Muscle of leg (tissue), 11 donors: Measurements from ENCODE around the gene MAPK1. TPM values are rescaled to one million over a fixed set of nuclear protein-coding genes. Genes with fewer than 3 reads are reported as not detected.
"Not testable (repeated sequence)": the region's sequence is repeated elsewhere in the genome, so short reads cannot be mapped to it uniquely, and the experiment has no call there.

Source experiments
- DNase-seq: peaks from one replicate; pipeline ENCODE4 v3.0.0; 2013
- H3K27ac ChIP-seq: one replicate; pipeline ENCODE4 v1.5.1; 2013; ENCODE audit warnings: mild to moderate bottlenecking, low read length, control low read depth
- H3K27me3 ChIP-seq: one replicate; pipeline ENCODE4 v1.6.1; 2013; ENCODE audit warnings: low read length; ENCODE audit not compliant: control insufficient read depth, insufficient read depth
- H3K36me3 ChIP-seq: one replicate; pipeline ENCODE4 v1.6.1; 2013; ENCODE audit warnings: low read length; ENCODE audit not compliant: control insufficient read depth, insufficient read depth
- H3K4me1 ChIP-seq: one replicate; pipeline ENCODE4 v1.6.1; 2013; ENCODE audit warnings: low read length; ENCODE audit not compliant: control insufficient read depth, insufficient read depth
- H3K4me3 ChIP-seq: one replicate; pipeline ENCODE4 v1.5.1; 2013; ENCODE audit warnings: low read length, control low read depth
- H3K9me3 ChIP-seq: replicated peaks from 2 replicates; pipeline ENCODE4 v1.6.1; 2013; ENCODE audit warnings: low read depth, low read length; ENCODE audit not compliant: control insufficient read depth
- WGBS: methylation state at CpG from one replicate; pipeline ENCODE4 v1.1.5; 2013; ENCODE audit warnings: missing lambda C conversion rate; ENCODE audit not compliant: insufficient coverage; 5-methylcytosine and 5-hydroxymethylcytosine counted together
- polyA plus RNA-seq, 8 donors: library from polyadenylated mRNA; unstranded; fragments of 120-200 nt; gene quantifications; one replicate each; pipeline versions ENCODE4 v1.2.1 to v1.2.3, GENCODE V29; 2013; ENCODE audit warnings: inconsistent platforms in 1 of 8, low replicate concordance in 1 of 8; ENCODE audit not compliant: insufficient read length in 8 of 8, insufficient read depth in 1 of 8
- total RNA-seq: library from RNA; stranded (reverse); fragments of 120-200 nt; gene quantifications from one replicate; pipeline ENCODE4 v1.2.4, GENCODE V29; 2013

MAPK1 gene
- total and polyA plus RNA-seq, 9 donors = 92.0 to 126 (median 110) TPM

DNA sequence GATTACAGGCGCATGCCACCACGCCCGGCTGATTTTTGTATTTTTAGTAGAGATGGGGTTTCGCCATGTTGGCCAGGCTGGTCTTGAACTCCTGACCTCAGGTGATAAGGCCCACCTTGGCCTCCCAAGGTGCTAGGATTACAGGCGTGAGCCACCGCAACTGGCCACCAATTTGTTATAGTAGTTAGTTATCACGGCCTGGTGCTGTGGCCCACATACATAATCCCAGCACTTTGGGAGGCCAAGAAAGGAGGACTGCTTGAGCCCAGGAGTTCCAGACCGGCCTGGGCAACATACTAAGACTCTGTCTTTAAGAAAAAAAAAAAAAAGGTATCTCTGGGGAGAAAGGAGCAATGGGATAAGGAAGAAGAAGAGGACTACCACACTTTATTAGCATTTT is 62.1 kb downstream of the MAPK1 start:
- no CpG with 5 or more reads among the region's 8 CpGs for WGBS

DNA sequence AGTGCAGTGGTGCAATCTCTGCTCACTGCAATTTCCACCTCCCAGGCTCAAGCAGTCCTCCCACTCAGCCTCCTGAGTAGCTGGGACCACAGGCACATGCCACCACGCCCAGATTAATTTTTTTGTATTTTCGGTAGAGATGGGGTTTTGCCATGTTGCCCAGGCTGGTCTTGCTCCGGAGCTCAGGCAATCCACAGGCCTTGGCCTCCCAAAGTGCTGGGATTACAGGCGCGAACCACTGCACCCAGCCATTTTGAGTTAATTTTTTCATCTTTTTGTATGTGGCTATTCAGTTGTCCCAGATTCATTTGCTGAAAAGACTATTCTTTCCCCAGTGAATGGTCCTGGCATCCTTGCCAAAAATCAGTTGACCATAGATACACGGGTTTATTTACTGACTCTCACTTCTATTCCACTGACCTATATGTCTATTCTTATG is 63.6 kb downstream of the MAPK1 start:
- Histone ChIP-seq H3K27ac (no peak overlapping the region), H3K36me3 (peaks cover 52% of the 10 kb centered on the region), H3K4me1 (peaks cover 6% of the 10 kb centered on the region), H3K9me3 (no peaks in the 10 kb centered on the region), H3K4me3 (no peak overlapping the region), H3K27me3 (no peaks in the 10 kb centered on the region)
- DNase-seq = no peak
- WGBS = 80% methylated on average over 2 of the region's 6 CpGs

More for the DNA sequence above, 62.1 kb downstream of the MAPK1 start:
- not testable (repeated sequence) for DNase-seq, H3K27ac ChIP-seq, H3K27me3 ChIP-seq, H3K4me3 ChIP-seq, H3K9me3 ChIP-seq, H3K4me1 ChIP-seq
- H3K36me3 ChIP-seq = peaks cover 46% of the 10 kb centered on the region

DNA sequence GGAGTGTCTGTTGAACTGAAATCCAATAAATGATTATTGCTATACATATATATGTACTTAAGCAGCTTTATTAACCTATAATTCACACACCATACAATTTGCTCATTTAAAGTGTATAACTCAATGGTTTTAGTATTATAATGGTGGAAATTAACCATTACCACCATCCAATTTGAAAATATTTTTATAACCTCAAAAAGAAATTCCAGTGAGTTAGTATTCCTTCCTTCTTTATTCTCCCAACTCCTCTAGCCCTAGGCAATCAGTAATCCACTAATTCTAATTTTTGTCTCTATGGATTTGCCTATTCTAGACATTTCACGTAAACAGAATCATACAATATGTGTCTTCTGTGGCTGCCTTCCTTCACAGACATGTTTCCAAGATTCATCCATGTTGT is 64.8 kb downstream of the MAPK1 start:
- no peak overlapping the region for H3K4me3 ChIP-seq
- WGBS = 92% methylated on average over 1 of the region's 1 CpG
- H3K9me3 ChIP-seq = no peaks in the 10 kb centered on the region
- DNase-seq = no peak
- H3K36me3 ChIP-seq = peaks cover 61% of the 10 kb centered on the region
- no peak overlapping the region for H3K27ac ChIP-seq
- peaks cover 10% of the 10 kb centered on the region for H3K4me1 ChIP-seq
- no peaks in the 10 kb centered on the region for H3K27me3 ChIP-seq

DNA sequence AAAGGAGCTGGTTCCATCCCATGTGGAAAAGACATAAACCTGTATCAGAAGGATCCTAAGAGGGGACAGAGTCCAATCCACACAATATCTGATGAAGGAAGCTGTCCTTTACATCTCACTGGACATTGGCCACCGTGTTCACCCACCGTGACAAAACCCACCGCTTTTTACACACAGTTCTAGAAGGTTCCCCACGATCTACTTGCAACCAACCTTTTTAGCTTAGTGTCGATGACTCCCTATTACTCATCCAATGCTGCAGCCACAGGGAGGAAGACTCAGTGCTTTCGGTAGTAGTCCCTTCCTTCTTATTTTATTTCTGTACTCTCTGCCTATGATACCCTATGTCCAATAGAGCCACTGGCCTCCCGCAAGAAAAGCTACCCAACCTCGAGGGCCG is 65.4 kb downstream of the MAPK1 start:
- peaks cover 59% of the 10 kb centered on the region for H3K36me3 ChIP-seq
- whole genome bisulfite sequencing = 98% methylated on average over 9 of the region's 9 CpGs
- no peak for DNase-seq

DNA sequence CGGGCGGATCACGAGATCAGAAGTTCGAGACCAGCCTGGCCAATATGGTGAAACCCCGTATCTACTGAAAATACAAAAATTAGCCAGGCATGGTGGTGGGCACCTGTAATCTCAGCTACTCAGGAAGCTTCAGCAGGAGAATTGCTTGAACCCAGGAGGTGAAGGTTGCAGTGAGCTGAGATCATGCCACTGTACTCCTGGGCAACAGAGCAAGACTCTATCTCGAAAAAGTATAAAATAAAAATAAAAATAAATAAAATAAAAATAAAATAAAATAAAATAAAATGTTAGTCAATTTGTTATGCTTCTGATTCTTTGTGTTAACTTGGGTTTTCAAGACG is 66.2 kb downstream of the MAPK1 start:
- DNase-seq, H3K27ac ChIP-seq, H3K4me3 ChIP-seq, H3K9me3 ChIP-seq, H3K4me1 ChIP-seq, H3K27me3 ChIP-seq: not testable (repeated sequence)
- WGBS = 90% methylated on average over 2 of the region's 7 CpGs
- H3K36me3 ChIP-seq = peaks cover 52% of the 10 kb centered on the region

More for the DNA sequence above, 65.4 kb downstream of the MAPK1 start:
- Histone ChIP-seq H3K9me3 (no peaks in the 10 kb centered on the region), H3K27ac (no peak overlapping the region), H3K4me1 (peaks cover 7% of the 10 kb centered on the region), H3K27me3 (no peaks in the 10 kb centered on the region), H3K4me3 (no peak overlapping the region)

DNA sequence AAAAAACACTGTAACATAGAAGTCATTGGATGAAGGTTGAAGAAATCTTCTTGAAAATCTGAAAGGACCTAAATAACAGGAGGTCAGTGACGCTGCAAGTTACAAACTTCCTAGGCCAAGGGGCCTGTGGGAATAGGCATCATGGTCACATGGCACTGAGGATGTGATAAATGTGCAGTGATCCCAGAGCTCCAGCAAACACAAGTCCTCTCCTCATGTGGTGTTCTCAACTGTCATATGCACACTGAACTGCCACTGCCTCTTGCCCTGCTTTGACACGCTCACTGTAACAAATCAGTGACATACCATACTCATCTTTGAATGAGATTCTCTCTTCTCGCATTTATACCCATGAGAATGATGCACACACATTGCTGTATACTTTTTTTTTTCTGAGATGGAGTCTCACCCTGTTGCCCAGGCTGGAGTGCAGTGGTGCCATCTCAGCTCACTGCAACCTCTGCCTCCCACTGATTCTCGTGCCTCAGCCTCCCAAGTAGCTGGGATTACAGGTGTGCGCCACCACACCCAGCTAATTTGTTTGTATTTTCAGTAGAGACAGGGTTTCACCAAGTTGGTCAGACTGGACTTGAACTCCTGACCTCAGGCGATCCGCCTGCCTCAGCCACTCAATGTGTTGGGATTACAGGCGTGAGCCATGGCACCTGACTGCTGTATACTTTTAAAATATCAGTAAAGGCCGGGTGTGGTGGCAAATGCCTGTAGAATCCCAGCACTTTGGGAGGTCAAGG is 66.7 kb downstream of the MAPK1 start:
- H3K9me3 ChIP-seq = no peaks in the 10 kb centered on the region
- H3K4me1 ChIP-seq = peaks cover 4% of the 10 kb centered on the region
- WGBS = 97% methylated on average over 9 of the region's 9 CpGs
- peaks cover 48% of the 10 kb centered on the region for H3K36me3 ChIP-seq
- no peak for DNase-seq
- H3K27me3 ChIP-seq = no peaks in the 10 kb centered on the region
- no peak overlapping the region for H3K27ac ChIP-seq
- H3K4me3 ChIP-seq = no peak overlapping the region

DNA sequence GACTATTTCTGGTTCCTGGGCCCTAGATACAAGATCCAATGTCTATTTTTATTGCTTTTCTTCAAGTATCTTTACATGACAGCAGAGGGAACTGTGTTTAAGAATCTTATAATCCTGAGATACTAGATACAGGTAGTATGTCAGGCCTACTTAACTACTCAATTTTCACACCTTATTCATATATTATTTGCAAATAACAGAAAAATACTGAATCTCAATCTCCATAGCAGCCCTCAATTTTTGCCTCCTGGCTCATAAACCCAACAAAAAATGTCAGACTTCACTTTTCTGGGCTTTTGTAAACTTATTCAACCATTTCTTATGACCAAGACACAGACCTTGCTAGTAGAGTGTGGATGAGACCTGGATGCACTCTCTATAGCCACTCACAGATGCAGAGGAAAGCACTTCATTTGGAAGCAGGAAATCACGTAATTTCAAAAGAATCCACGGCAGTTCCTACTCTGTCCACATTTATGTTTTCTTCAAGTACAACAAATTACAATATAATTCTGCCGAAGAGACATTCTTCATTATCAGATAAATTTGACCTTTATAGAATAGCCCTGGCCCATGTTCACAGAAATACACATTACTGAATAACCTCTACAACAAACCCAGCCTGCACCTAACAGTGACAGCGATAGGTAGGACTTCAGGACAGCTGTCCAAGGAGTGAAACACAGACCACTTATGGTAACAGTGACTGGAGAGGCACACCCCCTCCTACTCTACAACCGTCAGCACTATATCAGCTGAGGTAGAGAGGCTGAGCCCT is 69.8 kb downstream of the MAPK1 start:
- H3K27ac ChIP-seq = peak overlapping the region; percentile 70
- H3K36me3 ChIP-seq = peaks cover 40% of the 10 kb centered on the region
- WGBS = 83% methylated on average over 4 of the region's 5 CpGs
- H3K4me3 ChIP-seq = no peak overlapping the region
- H3K4me1 ChIP-seq = peaks cover 4% of the 10 kb centered on the region
- no peaks in the 10 kb centered on the region for H3K27me3 ChIP-seq
- H3K9me3 ChIP-seq = no peaks in the 10 kb centered on the region
- DNase-seq = peak; percentile 25

DNA sequence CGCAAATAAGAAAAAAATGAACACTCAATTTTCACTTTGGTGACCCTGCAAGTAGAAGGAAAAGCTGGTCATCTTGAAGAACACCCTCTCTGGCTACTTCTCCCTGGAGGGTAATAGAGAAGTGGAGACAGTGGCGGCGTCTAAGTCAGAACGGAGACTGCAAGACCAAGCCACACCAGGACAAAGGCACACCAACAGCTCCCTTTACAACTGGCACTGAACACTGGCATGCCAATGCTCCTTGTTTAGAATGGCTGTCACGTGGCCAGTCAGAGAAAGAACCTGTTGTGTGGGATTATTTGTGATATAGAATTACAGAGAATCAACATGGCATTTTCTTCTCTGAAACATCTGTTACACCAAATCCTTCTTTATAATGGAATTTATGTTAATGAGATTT is 70.6 kb downstream of the MAPK1 start:
- Histone ChIP-seq H3K4me3 (no peak overlapping the region), H3K9me3 (no peaks in the 10 kb centered on the region), H3K27me3 (no peaks in the 10 kb centered on the region), H3K4me1 (peaks cover 4% of the 10 kb centered on the region), H3K27ac (peak overlapping the region; percentile 70), H3K36me3 (peaks cover 34% of the 10 kb centered on the region)
- no CpG with 5 or more reads among the region's 5 CpGs for whole genome bisulfite sequencing
- DNase-seq = peak; percentile 74

DNA sequence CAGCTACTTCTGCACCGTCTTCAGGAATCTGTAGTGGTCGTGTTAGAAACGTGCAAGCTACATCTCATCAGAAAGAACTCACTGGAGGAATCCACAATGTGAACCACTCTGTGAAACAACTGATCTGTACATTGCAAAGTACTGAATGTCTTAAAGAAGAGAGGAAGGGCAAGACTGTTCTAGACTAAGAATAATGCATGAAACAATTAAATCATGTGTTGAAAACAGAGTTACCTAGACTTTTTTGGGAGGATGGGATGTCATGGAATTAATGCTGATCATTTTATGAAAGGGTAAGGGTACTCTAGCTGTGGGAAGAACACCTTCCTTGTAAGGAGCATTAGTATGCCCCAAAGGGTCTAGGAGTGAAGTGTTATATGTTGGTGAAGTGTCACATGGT is 71.2 kb downstream of the MAPK1 start:
- Histone ChIP-seq H3K4me3 (no peak overlapping the region), H3K36me3 (peaks cover 36% of the 10 kb centered on the region), H3K9me3 (no peaks in the 10 kb centered on the region), H3K27ac (peak overlapping the region; percentile 10), H3K27me3 (no peaks in the 10 kb centered on the region), H3K4me1 (peaks cover 4% of the 10 kb centered on the region)
- no peak for DNase-seq
- WGBS = 100% methylated on average over 1 of the region's 3 CpGs

DNA sequence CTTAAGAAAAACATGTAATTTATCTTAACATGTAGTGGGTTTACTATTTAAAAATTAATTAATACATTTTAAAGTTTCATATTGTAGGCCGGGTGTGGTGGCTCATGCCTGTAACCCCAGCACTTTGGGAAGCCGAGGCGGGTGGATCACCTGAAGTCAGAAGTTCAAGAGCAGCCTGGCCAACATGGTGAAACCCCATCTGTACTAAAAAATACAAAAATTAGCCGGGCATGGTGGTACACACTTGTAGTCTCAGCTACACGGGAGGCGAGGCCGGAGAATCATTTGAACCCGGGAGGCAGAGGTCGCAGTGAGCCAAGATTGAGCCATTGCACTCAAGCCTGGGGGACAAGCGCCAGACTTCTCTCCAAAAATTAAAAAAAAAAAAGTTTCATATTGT is 73.7 kb downstream of the MAPK1 start:
- not testable (repeated sequence) for H3K4me3 ChIP-seq, DNase-seq, H3K9me3 ChIP-seq, H3K4me1 ChIP-seq, H3K27me3 ChIP-seq, H3K27ac ChIP-seq
- peaks cover 32% of the 10 kb centered on the region for H3K36me3 ChIP-seq
- WGBS = 100% methylated on average over 2 of the region's 10 CpGs
